DMS79 (cell line): ENCODE results near the gene RSRC1.

Experiments used
- DNase-seq: peaks from one replicate; lab custom pipeline; 2025; lab: John Stamatoyannopoulos, UW

The RSRC1 gene

DNA sequence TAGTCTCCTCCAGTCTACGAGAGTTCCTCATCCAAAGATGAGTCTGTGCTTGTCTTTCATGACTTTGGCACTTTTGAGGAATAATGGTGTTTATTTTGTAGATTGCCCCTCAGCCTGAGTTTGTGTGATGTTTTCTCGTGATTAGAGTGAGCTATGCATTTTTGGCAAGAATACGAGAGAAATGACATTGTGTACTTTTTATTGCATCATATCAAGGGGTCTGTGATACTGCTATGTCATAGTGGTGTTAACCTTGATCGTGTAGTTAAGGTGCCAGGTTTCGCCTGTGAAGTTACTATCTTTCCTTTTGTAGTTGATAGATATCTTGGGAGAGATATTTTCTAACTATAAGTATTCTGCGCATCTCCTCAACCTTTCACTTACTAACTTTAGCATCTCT lies 18.9 kb downstream of the RSRC1 start:
- no peak for DNase-seq

DNA sequence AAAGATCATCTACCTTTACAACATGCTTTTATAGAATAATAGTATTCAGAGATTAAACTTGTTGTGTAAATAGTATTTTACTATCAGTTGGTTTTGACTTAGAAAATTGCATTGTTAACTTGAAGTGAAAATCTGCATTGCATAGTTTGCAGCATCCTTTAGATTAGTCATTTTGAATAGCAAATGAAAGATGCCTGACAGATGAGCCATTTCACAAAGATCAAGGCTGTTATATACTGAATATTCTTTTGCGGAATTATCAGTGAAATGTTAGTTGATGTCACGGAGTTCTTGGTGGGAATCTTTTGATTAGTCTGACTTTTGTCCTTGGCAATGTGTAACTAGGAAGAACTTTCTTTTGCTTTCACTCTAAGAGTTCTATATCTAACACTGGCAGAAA lies 24.5 kb downstream of the RSRC1 start:
- no peak for DNase-seq

DNA sequence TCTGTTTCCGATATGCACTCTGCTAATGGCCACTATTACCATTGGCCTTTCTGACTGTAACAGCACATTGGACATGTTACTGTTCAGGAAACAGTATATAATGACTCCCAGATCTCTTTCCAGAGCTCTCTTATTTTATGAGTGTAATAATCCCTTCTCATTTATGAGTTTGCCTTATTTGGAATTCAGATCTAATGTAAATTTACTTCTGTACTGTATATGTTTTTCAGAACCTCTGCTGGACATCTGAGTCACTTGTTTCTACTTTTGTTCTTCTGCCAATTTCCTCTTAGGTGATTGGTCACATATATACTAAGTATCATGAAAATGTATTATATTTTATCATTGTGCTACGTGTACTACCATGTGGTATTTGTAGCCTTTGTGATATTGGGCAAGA lies 30.5 kb downstream of the RSRC1 start:
- no peak for DNase-seq

DNA sequence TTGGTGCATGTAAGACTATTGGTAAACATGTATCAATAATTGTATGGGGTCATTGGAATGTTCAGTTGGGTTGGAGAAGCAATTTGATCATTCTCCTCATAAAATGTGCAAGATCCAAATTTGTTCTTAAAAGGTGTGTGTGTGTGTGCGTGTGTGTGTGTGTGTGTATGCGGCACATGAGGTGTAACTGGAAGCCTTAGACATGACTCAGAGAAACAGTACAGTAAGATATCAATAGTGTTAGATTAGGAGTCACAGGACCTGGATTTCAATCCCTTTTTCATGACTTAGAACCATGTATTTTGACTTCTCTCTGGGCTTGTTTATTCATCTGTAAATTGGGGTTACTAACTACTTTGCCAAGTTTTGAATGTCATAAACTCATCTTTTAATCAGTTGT lies 38.3 kb downstream of the RSRC1 start:
- DNase-seq, result no peak

DNA sequence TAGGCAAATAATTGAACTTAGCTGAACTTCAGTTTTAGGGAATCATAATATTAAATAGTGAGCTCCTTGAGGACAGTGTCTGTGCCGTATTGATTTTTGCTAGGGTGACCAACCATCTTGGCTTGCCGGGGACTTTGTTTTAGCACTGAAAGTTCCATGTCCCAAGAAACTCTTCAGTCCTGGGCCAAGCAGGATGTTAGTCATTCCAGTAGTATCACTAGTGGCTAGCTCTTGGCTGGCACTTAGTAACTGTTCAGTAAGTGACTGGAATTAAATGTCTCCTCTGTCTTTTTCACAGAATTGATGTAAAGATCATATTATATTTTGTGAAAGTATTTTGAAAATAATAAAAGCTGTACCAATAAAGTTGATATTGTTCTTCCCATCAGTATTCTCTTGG lies 42.3 kb downstream of the RSRC1 start:
- DNase-seq, result no peak

DNA sequence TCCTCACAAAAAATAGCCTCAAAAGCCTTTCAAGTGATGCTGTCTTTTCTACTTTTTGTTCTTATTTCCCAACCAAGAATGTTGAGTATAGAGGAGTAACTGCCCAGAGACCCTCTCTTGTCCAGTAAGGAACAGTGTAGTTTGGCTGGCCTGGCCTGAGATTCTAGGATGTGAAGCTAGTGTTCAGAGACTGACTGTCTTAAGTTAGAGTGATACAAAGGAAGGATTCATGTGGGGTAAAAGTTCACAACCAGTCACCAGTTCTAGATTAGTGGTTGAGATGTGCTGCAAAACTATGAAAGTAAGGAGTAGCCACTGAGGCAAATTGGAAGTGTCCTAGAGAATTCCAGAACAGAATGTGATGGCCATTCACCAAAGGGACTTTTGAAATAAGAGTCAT lies 49.1 kb downstream of the RSRC1 start:
- DNase-seq, result no peak

DNA sequence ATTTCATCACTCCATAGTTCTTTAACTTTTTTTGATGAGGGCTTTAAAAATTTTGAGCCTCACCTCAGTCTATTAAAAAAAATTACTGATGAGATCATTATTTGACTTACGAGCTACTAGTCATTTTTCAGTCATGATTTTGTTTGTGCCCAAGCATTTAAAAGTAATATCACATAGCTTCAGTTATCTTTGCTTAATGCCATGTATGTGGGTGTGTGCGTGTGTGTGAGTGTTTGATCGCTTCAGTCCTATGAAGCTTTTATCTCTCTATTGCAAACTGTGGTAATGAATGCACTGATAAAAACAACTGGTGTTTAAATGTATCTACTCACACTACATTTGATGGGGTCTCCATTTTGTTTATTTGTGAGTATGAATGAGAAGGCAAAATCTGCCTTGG lies 49.8 kb downstream of the RSRC1 start:
- DNase-seq, result no peak

DNA sequence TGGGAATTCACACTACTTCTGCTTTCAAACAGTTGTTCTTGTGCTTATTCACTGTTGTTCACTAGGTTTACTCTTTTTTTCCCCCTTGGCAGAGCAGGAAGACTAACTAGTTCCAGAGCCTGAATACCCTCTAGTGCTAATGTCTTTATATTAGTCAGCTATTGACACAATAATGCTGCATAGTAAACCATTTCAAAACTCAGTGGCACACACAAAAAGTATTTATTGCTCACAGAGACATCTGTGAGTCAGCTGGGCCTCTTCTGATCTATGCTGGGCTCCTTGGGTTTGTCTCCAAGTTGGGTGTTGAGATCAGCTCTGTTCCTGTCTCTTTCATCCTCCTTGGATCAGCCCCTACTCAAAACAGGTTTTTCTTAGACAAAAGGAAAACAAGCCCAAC lies 51.1 kb downstream of the RSRC1 start:
- no peak for DNase-seq

DNA sequence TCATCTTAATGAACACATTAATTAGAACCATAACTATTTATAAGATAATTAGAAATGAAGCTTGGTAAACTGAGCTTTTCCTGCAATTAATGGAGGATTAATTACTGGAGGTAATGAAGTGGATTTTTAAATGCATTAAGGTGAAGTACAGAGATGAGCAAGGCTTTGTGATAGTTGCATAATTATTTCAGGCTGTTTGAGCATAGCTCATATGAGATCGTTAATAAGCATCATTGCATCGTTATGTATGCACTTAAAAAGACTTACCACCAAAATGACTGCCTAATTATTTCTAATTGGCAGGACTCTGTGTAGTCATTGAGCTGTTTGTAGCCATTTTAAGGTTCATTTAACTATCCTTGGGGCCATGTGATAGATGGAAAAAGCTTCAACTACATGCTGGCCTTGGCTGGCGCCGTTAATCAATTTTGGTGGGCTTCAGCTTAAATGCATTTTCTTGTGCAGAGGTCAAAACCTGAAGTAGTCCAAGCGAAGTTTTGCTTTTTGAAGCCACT lies 55.3 kb downstream of the RSRC1 start:
- no peak for DNase-seq

DNA sequence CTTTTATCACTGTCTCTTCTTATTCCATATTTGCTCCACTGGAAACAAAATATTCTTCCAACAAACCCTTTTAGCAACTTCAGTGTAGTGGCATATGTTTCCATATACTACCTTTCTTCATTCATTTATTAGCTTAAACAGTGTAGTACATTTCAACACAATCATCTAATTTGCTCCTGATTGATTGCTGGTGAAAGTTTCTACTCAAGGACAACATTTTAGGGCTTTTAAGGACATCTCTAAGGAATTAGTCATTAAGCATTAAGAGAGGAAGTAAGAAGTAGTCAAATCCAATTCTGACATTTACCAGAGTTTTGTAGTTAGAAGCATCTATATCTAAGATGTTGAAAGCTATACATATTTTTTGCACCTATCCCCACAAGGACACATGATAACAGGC lies 55.8 kb downstream of the RSRC1 start:
- DNase-seq, result no peak

DNA sequence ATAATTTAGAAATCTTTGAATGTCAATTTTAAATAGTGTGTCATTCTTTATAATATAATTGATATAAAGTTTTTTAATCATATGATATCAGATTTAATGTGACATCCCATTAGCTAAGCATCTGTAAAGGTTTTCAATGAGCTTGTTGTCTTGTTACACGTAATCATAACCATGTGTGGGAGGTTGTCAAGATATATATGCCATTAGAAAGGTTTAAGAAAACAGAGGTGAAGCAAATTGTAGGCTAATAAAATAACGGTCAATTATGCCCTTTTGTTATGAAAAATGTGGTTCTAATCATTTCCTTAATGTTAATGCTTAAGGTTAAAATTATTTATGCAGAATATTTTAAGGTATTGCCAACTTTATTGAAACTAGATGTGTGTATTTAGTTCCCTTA lies 56.3 kb downstream of the RSRC1 start:
- no peak for DNase-seq

DNA sequence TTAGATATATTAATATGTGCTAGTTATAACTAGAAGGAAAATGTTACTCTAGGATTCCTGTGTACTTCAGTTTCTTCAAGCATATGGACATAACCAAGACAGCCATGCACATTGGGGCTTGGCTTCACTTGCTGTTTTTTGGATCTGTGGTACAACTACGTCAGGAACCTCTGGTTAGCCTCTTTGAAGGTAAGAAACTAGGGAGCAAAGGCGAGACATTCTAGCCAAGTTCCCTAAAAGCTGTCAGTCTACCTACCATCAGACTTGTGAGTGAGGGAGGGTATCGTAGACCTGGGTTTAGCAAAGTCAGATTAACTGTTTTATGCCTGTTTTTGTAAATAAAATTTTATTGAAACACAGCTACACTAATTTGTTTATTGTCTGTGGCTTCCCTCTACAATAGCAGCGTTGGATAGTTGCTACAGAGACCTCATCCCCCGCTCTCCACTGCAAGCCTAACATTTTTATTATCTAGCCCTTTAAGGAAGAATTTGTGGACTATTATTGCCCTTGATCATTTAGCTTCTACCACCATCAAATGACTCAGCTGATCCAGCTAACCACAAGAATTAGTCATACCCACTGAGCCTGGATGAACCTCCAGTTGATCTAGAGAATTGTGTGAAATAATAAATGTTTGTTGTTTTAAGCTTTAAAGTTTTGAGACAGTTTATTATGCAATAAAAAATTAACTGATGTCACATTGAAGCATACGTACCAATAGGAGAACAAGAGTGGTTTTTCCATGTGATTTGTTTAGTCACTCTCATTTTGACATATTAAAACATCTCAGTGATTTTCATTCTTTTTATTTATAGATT lies 58.1 kb downstream of the RSRC1 start:
- no peak for DNase-seq

DNA sequence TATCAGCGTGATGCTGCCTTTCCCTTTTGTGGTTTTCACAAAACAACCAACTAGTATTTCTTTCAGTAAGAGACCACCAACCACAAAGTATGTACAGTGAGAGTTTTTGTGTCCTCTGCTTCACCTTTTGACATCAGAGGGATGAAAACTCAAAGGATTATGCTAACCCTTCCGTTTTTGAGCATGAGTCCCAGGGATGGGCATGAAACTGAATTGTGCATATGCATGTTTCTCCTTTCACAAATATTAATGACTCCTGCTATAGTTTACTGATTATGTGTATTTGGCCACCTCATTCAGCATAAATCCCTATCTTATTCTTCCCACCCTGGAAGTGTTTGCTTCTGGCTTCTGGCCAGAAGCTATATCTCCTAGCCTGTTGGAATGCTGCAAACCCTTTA lies 59.2 kb downstream of the RSRC1 start:
- DNase-seq, result no peak

DNA sequence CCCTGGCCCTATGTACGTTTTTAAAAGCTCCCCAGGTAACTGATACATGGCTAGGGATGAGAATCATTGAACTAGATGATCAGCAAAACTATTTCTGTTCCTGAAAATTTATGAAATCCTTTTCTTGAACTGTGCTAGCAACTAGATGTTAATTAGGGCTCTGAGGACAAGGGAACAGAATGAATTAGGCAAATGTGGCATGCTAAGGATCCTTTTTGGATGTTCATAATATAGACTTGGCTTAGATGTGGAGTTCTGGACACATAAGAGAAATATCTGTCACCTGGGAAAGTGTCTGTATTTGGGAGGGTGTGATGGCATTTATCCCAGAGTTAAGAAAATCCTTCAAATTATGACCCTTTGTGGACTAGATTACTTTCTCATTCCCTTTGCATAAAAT lies 71.2 kb downstream of the RSRC1 start:
- no peak for DNase-seq

DNA sequence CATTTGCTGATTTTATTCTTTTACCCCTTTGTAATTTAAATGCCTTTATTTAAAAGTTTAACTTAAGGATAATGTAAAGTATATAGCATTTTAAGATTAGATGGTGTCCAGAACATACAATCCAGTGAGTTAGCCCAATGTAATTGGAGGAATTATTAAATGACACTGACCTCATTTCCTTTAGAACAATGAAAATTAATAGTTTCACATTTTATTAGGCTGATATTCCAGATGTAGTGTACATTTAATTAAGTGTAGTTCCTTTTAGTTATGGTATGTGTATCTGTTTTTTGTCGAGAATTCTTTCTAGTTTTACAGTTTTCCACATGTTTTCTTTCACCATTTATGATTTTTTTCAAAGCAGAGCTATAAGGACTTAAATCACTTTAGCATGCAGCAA lies 75.8 kb downstream of the RSRC1 start:
- DNase-seq, result no peak

DNA sequence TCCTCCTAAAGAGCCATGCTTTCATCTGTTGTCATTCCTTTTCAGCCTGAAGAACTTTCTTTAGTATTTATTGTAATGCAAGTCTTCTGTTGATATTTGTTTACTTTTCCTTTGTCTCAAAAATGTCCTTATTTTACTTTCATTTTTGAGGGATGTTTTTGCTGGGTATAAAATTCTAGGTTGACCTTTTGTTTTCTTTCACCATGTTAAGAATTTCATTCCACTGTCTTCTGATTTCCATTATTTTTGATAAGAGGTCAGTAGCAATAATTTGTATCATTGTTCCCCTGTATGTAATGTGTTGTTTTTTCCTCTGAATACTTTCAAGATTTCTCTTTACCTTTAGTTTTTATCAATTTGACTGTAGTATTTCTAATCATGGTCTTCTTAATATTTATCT lies 91.1 kb downstream of the RSRC1 start:
- no peak for DNase-seq

DNA sequence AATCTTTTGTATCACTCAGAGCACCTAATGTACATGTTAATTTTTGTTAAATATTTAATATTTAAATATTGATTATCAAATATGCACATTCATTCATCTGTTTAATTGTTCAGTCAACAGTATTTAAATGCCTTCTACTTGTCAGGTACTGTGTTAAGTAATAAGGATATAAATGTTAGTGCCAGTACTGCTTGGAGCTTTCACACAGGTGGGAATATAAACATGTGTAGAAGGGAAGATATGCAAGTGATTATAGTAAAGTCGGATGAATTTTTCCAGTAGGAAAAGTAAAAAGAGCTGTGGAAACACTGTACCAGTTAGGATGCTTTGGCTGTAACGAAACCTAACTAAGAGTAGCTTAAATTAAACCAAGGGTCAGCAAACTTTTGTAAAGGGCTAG lies 95.4 kb downstream of the RSRC1 start:
- DNase-seq, result no peak

DNA sequence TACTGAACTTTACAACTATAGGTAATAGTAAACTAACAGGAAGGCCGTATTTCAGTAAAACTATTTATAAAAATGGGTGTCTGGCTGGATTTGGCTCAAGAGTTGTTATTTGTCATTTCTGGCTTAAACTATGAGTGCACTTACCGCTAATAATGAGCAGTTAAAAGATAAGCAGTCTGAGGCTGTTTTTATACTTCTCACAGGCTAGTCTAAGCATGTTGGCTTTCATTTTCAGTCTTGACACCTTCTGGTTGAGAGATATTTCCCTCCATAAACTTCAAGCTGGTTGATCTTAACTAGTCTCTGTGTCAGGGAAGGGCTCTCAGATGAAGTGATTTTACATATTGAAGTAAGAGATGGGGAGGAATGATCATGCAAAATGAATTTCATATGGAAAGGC lies 96.1 kb downstream of the RSRC1 start:
- DNase-seq, result no peak

DNA sequence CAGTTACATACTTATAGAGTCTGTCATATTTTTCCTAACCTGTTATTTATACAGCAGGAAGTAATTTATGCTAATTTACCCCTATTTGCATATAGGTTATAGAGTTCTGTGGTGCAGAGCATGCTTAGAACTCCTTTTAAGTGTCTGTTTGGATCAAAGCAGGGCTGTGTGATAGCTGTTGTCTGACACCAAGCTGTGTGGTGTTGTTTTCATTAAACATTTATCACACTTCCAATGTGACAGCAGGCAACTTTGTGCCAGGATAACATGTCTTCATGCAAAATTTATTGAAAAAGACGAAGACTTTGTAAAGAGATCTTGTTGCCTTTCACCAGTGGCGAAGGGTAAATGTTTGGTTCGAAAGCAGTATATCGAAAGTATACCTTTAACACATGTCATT lies 100.2 kb downstream of the RSRC1 start:
- DNase-seq, result no peak

DNA sequence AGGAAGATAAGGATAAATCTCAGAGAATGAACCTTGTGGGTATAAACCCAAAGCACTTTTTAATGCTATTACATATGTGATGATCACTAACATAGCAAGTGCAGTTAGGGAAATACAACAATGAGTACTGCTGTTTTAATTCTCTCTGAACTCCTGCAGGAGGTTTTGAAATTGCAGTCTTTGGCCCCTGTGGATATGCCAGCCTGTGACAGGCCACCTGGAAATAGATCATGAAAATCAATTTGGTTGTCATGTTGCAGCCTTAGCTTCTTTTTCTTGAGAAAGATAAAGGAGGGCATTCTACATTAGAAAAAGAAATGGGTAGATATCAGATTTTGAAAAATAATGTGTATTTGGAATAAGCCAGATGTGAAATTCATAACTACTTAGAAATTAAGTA lies 103.6 kb downstream of the RSRC1 start:
- DNase-seq, result no peak

DNA sequence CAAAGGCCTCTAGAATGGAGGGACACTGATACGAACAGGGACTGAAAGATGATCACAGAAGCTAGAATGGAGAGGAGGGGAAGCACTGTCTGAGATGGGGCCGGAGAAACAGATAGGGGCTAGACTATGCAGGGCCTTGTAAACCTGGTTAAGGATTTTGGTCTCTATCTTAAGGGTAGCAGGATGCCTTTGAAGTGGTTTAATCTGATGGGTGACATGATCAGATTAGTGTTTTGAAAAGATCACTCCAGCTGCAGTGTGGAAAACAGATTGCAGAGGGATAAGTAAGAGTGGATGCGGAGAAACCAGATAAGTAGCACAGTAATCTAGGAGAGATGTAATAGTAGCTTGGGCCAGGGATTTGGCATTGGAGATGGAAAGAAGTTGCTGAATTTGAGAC lies 108.1 kb downstream of the RSRC1 start:
- DNase-seq, result no peak

DNA sequence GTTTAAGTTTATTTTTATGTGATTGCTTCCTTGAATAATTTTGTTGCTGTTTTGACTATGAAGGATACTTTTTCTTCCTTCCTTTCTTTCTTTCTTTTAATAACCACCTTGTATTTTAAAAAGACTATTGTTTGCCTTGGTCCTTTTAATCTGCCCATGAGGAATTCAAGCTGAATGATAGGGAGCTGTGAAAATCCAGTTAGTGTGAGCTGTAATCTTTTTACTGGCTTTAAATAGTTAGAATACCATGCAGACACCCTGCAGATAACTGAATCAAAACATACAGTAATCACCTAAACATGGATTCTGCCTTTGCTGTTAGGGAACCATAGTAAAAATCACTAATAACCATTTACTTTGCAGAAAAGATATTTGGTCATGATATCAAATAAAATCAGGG lies 110.7 kb downstream of the RSRC1 start:
- DNase-seq, result no peak

DNA sequence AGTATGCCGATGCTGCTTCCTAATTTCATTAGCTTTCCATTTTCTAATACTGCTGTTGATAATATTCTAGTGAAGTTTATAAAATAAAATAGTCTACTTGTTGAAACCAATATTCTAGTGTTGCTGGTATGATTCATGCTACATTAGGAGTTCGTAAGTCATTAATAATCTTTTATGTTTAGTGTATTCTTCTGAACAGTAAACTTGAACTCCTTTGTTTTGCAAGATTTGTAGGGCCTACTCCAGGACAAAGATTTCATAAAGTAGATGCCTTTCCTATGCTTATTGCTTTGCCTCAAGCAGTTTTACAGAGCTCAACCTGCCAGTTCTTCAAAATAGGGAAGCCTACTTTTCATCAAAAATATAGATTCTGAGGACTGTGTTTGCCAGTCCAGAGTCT lies 111.5 kb downstream of the RSRC1 start:
- DNase-seq, result no peak

DNA sequence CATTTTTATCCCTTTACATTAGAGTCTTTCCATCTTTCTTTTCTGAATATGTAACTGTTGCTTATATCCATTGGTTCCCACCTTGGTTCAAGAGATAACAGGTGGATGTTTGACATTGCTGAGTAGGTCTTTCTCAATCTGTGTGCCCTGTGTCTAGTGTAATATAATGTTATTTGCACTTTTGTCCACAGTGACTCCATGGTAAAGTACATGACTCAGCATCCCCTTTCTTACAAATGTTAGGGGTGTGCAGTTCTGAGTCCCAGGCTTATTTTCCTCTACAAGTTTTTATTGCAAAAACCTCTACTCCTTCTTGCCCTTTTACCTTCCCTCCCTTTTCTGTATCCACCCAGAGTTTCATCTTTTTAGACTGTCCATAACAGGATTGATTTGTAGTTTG lies 116.5 kb downstream of the RSRC1 start:
- no peak for DNase-seq
